ENCODE results near the gene CELA2B. TPM values are rescaled to one million over a fixed set of nuclear protein-coding genes. Genes with fewer than 3 reads are reported as not detected.
"Not testable (repeated sequence)": the region's sequence is repeated elsewhere in the genome, so short reads cannot be mapped to it uniquely, and the experiment has no call there.

CELA2B gene
- total and polyA plus RNA-seq, 10 of the 15 experiments (the other 5 are each of a cell fraction or from before 2014, with no cell fraction given) = not detected

GRCh38 chr1:15468145-15468544, 7.8 kb upstream of the CELA2B start:
- ATAC-seq (no peak), DNase-seq (ENCODE audit: low read depth, low spot score) (no peak), FAIRE-seq (no peak)
- SMC1A ChIA-PET (ENCODE audit: uncharacterized antibody, unreplicated experiment) = no interaction called here
- no peaks in the 10 kb centered on the region for H3K27me3 ChIP-seq (replicated peaks in 1 of 2; ENCODE audit: control insufficient read depth in 2 of 2, insufficient read depth in 2 of 2, low read length in 1 of 2)
- H3K4me2 ChIP-seq (ENCODE audit: control insufficient read depth, insufficient read depth) = no peak overlapping the region
- TF ChIP-seq LARP7 (IDR thresholded peaks at IDR 0.05) (no peak), ATF3 (IDR thresholded peaks at IDR 0.05; ENCODE audit: borderline replicate concordance, extremely low read depth, low read depth, low read length) (no peak), CEBPB (IDR thresholded peaks at IDR 0.05; ENCODE audit: borderline replicate concordance in 1 of 2, low read depth in 2 of 2, low read length in 2 of 2) (no peak), TCF12 (IDR thresholded peaks at IDR 0.05; ENCODE audit: low read depth, low read length) (no peak)
- CTCF ChIA-PET = no interaction called here
- intact Hi-C loops (cut with micrococcal nuclease; ENCODE audit: unreplicated experiment) = no loop called here
- no peaks in the 10 kb centered on the region for H3K4me1 ChIP-seq (ENCODE audit: control insufficient read depth, insufficient read depth, low read length)
- no peaks in the 10 kb centered on the region for H3K79me2 ChIP-seq (ENCODE audit: control insufficient read depth, insufficient read depth, low read length)
- H3K9me3 ChIP-seq (replicated peaks; ENCODE audit: control insufficient read depth, insufficient read depth, low read length) = no peaks in the 10 kb centered on the region
- RAD21 ChIA-PET (ENCODE audit: unreplicated experiment) = no interaction called here
- H3K36me3 ChIP-seq (ENCODE audit: control insufficient read depth in 2 of 2, insufficient read depth in 2 of 2, low read length in 1 of 2) = no peaks in the 10 kb centered on the region
- POLR2A ChIA-PET = no interaction called here
- no peak overlapping the region for H3K9ac ChIP-seq (ENCODE audit: control insufficient read depth, insufficient read depth, low read length)
- H2AFZ ChIP-seq (ENCODE audit: control insufficient read depth, low read depth, low read length) = no peak overlapping the region
- in situ Hi-C loops (cut with MboI) = no loop called here
- H3K4me3 ChIP-seq = no peak overlapping the region
- no peaks in the 10 kb centered on the region for H4K20me1 ChIP-seq (ENCODE audit: control insufficient read depth, insufficient read depth)
- H3K27ac ChIP-seq (ENCODE audit: control insufficient read depth, insufficient read depth) = no peak overlapping the region
- BruUV-seq (replicated peaks) = no TSS peak

GRCh38 chr1:15469361-15469760, 6.5 kb upstream of the CELA2B start:
- ChIA-PET POLR2A (no interaction called here), SMC1A (ENCODE audit: uncharacterized antibody, unreplicated experiment) (no interaction called here), CTCF (no interaction called here), RAD21 (ENCODE audit: unreplicated experiment) (no interaction called here)
- 4% methylated on average over 3 of the region's 3 CpGs for WGBS (ENCODE audit: insufficient coverage, insufficient replicate concordance, low lambda C conversion rate, missing lambda C conversion rate)
- H3K79me2 ChIP-seq (ENCODE audit: control insufficient read depth, insufficient read depth, low read length) = no peaks in the 10 kb centered on the region
- no peak overlapping the region for H3K27ac ChIP-seq (ENCODE audit: control insufficient read depth, insufficient read depth)
- TF ChIP-seq CREM (IDR thresholded peaks at IDR 0.05; ENCODE audit: low read depth) (no peak), NR2C1 (IDR thresholded peaks at IDR 0.05) (no peak)
- DNase-seq (ENCODE audit: low read depth, low spot score) = no peak
- no peaks in the 10 kb centered on the region for H3K36me3 ChIP-seq (ENCODE audit: control insufficient read depth in 2 of 2, insufficient read depth in 2 of 2, low read length in 1 of 2)
- no peaks in the 10 kb centered on the region for H3K9me3 ChIP-seq (replicated peaks; ENCODE audit: control insufficient read depth, insufficient read depth, low read length)
- no peak for ATAC-seq
- no peaks in the 10 kb centered on the region for H3K4me1 ChIP-seq (ENCODE audit: control insufficient read depth, insufficient read depth, low read length)
- H3K4me3 ChIP-seq = no peak overlapping the region
- no peaks in the 10 kb centered on the region for H4K20me1 ChIP-seq (ENCODE audit: control insufficient read depth, insufficient read depth)
- H2AFZ ChIP-seq (ENCODE audit: control insufficient read depth, low read depth, low read length) = no peak overlapping the region
- H3K27me3 ChIP-seq (replicated peaks in 1 of 2; ENCODE audit: control insufficient read depth in 2 of 2, insufficient read depth in 2 of 2, low read length in 1 of 2) = no peaks in the 10 kb centered on the region
- no TSS peak for BruUV-seq (replicated peaks)
- no peak overlapping the region for H3K9ac ChIP-seq (ENCODE audit: control insufficient read depth, insufficient read depth, low read length)
- H3K4me2 ChIP-seq (ENCODE audit: control insufficient read depth, insufficient read depth) = no peak overlapping the region
- FAIRE-seq = no peak
- in situ Hi-C loops (cut with MboI) (no loop called here), intact Hi-C loops (cut with micrococcal nuclease; ENCODE audit: unreplicated experiment) (no loop called here)

- H3K36me3 ChIP-seq (ENCODE audit: control insufficient read depth in 2 of 2, insufficient read depth in 2 of 2, low read length in 1 of 2); H3K9ac ChIP-seq (ENCODE audit: control insufficient read depth, insufficient read depth, low read length); H2AFZ ChIP-seq (ENCODE audit: control insufficient read depth, low read depth, low read length); H3K27ac ChIP-seq (ENCODE audit: control insufficient read depth, insufficient read depth); CTCF ChIA-PET; intact Hi-C loops (cut with micrococcal nuclease; ENCODE audit: unreplicated experiment); DNase-seq (ENCODE audit: low read depth, low spot score); ATAC-seq; FAIRE-seq; SMC1A ChIA-PET (ENCODE audit: uncharacterized antibody, unreplicated experiment); H3K79me2 ChIP-seq (ENCODE audit: control insufficient read depth, insufficient read depth, low read length); RAD21 ChIA-PET (ENCODE audit: unreplicated experiment); in situ Hi-C loops (cut with MboI); POLR2A ChIA-PET; H3K4me1 ChIP-seq (ENCODE audit: control insufficient read depth, insufficient read depth, low read length); H3K4me2 ChIP-seq (ENCODE audit: control insufficient read depth, insufficient read depth); H3K27me3 ChIP-seq (replicated peaks in 1 of 2; ENCODE audit: control insufficient read depth in 2 of 2, insufficient read depth in 2 of 2, low read length in 1 of 2); BruUV-seq (replicated peaks); H4K20me1 ChIP-seq (ENCODE audit: control insufficient read depth, insufficient read depth); H3K9me3 ChIP-seq (replicated peaks; ENCODE audit: control insufficient read depth, insufficient read depth, low read length); H3K4me3 ChIP-seq: not testable (repeated sequence)
- WGBS (ENCODE audit: insufficient coverage, insufficient replicate concordance, low lambda C conversion rate, missing lambda C conversion rate) = 27% methylated on average over 9 of the region's 9 CpGs
Observed at GRCh38 chr1:15469821-15470448, 6.0 kb upstream of the CELA2B start.

All from GM12878 (cell line).